NCI-H2171 treated with DMSO at 0.1 percent for 48 hours (cell line): ENCODE results near the gene ATXN7L1.
"Not testable (repeated sequence)": the region's sequence is repeated elsewhere in the genome, so short reads cannot be mapped to it uniquely, and the experiment has no call there.

Experiments
- DNase-seq: peaks from one replicate; lab custom pipeline; 2025; lab: John Stamatoyannopoulos, UW

ATXN7L1 gene

DNA sequence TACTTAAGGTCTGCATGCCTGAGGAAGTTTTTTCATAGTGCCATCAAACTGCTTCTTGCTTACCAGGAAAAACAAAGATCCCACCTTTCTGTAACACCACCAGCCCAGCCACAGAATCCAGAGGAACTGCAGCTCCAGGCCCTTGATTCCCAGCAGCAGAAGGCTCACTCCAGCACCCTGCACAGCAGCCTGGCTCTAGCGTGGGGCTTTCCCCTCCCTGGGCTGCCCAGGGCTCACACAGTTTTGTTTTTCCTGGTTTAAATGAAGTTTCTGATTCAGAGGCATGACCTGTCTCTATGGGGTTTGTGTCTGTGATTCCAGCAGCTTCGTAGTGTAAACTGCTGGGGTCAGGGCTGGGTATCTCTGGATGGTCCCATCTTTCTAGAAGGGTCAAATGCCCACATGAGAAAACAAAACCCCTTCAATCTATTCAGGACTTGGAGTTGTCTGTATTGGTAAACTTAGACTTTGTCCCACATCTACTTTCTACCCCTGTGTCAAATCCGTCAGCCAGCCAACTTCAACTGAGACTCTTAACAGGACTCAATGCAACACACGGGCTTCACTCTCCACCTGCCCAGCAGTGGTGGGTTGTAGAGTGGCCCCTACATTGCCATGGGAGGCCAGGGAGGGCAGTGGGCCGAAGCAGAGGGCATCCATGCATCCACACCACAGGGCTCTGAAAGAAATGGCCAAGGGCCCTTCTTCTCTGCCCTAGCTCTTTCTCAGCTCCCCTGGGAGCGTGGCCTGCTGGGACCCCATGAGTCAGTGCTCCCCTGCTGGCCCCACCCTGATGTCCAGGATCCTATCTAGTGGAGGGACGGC, 73.6 kb downstream of the ATXN7L1 start:
- no peak for DNase-seq

- no peak for DNase-seq
Measured at GRCh38 chr7:105800849-105801534, 75.4 kb downstream of the ATXN7L1 start.

DNA sequence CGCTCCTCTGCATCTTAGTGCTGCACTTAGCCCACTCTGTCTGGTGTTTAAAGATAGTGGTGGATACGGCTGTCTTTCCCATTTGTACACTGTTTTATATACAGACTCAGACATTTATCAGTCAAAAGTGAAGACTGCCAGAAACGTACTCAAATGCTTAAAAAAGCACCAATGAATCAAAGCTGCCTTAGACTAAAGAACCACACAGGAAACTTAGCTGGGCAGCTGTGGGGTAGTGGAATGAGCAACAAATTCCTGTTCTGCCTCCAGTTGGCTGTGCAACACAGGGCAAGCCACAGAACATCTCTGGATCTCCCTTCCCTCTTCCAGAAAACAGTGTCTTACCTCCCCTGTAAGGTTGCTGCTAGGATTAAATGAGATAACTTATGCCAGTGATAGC, 76.0 kb downstream of the ATXN7L1 start:
- DNase-seq: no peak

GRCh38 chr7:105799677-105800076, 76.7 kb downstream of the ATXN7L1 start:
- DNase-seq: no peak

DNA sequence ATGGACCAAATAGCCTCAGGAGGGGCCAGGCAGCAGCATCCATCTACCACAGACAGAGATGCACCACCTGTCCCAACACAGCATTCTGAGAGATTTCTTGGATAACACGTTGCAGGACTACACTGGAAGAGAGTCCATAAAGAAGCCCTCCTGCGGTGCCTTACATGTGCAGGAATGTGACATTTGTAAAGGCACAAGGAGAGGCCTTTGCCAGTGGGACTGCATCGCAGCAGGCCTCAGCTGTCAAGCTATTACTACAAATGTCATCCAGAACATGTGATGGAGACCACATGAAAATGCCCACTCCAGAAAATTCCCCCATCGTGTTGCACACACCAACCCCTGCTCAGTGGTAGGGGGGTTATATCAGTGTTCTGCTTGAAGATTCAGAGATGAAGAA, 77.4 kb downstream of the ATXN7L1 start:
- DNase-seq: no peak

- DNase-seq: no peak
Measured at GRCh38 chr7:105797652-105798051, 78.7 kb downstream of the ATXN7L1 start.

GRCh38 chr7:105796365-105796764, 80.0 kb downstream of the ATXN7L1 start:
- DNase-seq: no peak

GRCh38 chr7:105794741-105795729, 81.4 kb downstream of the ATXN7L1 start:
- DNase-seq: peak; percentile 78

GRCh38 chr7:105792488-105793370, 83.7 kb downstream of the ATXN7L1 start:
- peak; percentile 53 for DNase-seq

DNA sequence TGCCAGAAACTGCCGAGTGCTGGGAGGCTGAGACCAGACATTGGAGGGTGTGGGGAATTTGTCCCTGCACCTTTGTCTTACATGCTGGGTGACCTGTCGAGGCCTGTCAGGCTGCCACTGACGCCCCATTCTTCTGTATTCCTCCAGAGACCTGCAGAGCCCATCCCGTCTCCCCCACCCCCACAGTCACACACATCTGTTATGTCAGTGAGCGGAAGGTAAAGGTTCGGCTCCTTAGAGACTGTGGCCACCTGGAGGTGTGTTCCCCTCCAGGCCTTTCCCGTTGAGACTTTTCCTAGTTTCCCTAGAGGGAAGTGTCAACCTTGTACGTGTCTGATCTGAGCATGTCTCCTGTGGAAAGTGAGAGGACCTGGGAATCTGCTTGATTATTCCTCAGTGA, 84.5 kb downstream of the ATXN7L1 start:
- DNase-seq: peak; percentile 98

- DNase-seq: no peak
Measured at GRCh38 chr7:105790996-105791395, 85.4 kb downstream of the ATXN7L1 start.

DNA sequence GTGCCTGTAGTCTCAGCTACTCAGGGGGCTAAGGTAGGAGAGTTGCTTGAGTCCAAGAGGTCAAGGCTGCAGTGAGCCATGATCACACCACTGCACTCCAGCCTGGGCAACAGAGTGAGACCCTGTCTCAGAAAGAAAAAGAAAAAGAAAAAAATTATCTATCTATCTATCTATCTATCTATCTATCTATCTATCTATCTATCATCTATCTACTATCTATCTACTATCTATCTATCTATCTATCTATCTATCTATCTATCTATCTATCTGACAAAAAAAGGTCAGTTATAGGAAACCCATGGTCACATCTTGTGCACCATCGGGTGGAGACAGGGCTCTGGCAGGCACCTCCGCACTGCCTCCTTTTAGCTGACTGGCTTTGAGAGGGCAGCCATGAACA, 85.9 kb downstream of the ATXN7L1 start:
- not testable (repeated sequence) for DNase-seq

GRCh38 chr7:105788816-105789349, 87.5 kb downstream of the ATXN7L1 start:
- DNase-seq: no peak

DNA sequence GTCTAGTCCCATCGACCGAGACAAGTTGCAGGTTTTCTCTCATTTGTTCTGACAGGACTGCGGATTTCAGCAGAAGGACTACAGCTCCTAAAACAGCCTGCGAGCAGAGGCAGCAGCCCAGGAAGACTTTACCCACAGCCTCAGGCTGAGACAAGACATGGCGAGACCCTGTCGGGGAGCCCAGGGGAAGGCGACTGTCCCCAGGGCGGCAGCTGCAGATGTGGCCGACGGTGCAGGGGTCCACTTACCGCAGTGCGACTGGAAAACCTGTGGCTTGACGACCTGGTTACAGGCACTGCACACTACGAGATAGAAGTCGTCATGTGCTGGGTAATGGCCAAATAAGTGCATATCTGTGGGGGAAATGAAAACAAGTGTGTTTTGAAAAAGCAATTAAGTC, 88.0 kb downstream of the ATXN7L1 start:
- DNase-seq: no peak

DNA sequence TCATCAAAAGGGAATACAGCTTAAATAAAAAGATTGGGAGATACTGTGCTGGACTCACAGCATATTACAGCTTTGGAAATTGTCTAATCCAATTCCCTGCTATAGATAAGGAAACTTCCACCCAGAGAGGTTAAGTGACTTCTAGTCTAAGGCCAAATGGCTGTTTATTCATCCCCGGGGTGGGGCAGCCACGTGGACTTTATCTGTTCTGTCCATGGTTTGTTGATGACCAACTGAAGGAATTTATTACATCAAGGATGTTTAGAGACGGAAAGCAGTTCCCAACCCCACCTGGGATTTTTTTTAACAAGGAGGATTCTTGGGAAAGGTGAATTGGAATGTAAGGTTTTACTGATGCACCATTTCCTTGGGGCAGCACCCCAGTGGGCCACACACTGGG, 88.6 kb downstream of the ATXN7L1 start:
- no peak for DNase-seq

- DNase-seq: no peak
Measured at GRCh38 chr7:105786520-105787470, 89.6 kb downstream of the ATXN7L1 start.

DNA sequence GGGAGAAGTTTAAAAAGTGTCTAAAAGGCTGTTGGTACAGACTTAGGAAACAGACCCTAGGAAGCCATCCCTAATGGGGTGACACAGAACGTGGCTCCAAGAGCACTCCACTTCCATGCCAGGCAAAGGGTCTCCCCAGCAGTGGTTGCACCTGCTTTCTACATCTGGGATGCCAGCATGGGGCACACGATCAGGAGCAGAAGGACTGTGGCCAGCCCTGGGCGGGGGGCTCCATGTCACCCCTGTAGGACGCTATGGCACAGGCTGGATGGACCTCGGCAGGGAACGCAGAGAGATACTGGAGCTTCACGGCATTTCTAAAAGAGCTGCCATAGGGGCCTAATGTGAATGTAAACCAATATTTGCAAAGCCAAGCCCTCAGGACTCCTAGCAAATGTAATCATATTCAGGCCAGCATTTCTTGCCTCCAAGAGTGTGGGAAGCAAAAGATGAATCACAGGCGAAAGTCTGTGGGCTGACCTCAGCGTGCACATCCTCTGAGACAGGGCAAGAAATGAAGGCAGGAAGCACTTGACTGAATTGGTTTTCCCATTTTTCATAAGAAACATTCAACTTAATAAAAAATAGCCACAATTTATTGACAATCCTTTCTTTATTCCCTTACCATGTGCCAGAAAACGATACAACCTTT, 93.9 kb downstream of the ATXN7L1 start:
- no peak for DNase-seq

- DNase-seq: peak; percentile 95
Measured at GRCh38 chr7:105779856-105780780, 96.3 kb downstream of the ATXN7L1 start.
